CD8-positive, alpha-beta memory T cell (primary cell): Measurements from ENCODE around the gene SHPK. TPM values are rescaled to one million over a fixed set of nuclear protein-coding genes. Genes with fewer than 3 reads are reported as not detected.
"Not testable (repeated sequence)": the region's sequence is repeated elsewhere in the genome, so short reads cannot be mapped to it uniquely, and the experiment has no call there.

Experiments used
- CTCF ChIA-PET: fragments of 350-600 bp; sonication (Branson Sonifier 250); formaldehyde crosslinking; loops from one replicate; lab custom pipeline; 2021; ENCODE audit warnings: antibody characterized with exemption; lab: Charles Lee
- POLR2A ChIA-PET: fragments of 350-600 bp; sonication (Branson Sonifier 250); formaldehyde crosslinking; loops from one replicate; lab custom pipeline; 2021; ENCODE audit warnings: antibody characterized with exemption; lab: Charles Lee
- DNase-seq, 5 donors: peaks; one replicate each; pipeline versions ENCODE4 v3.0.0 to v3.0.0-alpha.2; 2020 to 2022; ENCODE audit warnings: mixed read lengths in 1 of 5
- H3K27ac ChIP-seq: one replicate; pipeline ENCODE4 v1.7.0; 2013; ENCODE audit warnings: low read depth, mild to moderate bottlenecking, low read length, moderate library complexity
- H3K27me3 ChIP-seq: 2 replicates; pipeline ENCODE4 v1.7.0; 2013; ENCODE audit warnings: low read length, mild to moderate bottlenecking; ENCODE audit not compliant: insufficient read depth, poor library complexity, severe bottlenecking
- H3K36me3 ChIP-seq: 2 replicates; pipeline ENCODE4 v1.7.0; 2013; ENCODE audit warnings: mild to moderate bottlenecking, low read length, moderate library complexity; ENCODE audit not compliant: insufficient read depth
- H3K4me1 ChIP-seq: 2 replicates; pipeline ENCODE4 v1.7.0; 2013; ENCODE audit warnings: mild to moderate bottlenecking, low read length, moderate library complexity; ENCODE audit not compliant: insufficient read depth
- H3K4me3 ChIP-seq: 2 replicates; pipeline ENCODE4 v1.7.0; 2013; ENCODE audit warnings: mild to moderate bottlenecking, low read length
- H3K9me3 ChIP-seq: 2 replicates; pipeline ENCODE4 v1.7.0; 2013; ENCODE audit warnings: mild to moderate bottlenecking, low read length
- H3K27ac Mint-ChIP-seq, 8 donors: one replicate each; pipeline ENCODE4 v1.8.0; 2020 to 2021; ENCODE audit warnings: mixed read lengths in 8 of 8, mild to moderate bottlenecking in 6 of 8, inconsistent platforms in 3 of 8, moderate library complexity in 3 of 8
- H3K27me3 Mint-ChIP-seq, 2 donors: one replicate each; pipeline ENCODE4 v1.8.0; 2020 to 2021; ENCODE audit warnings: mixed read lengths in 2 of 2, mild to moderate bottlenecking in 1 of 2, moderate library complexity in 1 of 2
- H3K36me3 Mint-ChIP-seq, 3 donors: one replicate each; pipeline ENCODE4 v1.8.0; 2020 to 2021; ENCODE audit warnings: mixed read lengths in 3 of 3, inconsistent platforms in 1 of 3, mild to moderate bottlenecking in 1 of 3
- H3K4me1 Mint-ChIP-seq, 3 donors: one replicate each; pipeline ENCODE4 v1.8.0; 2020 to 2021; ENCODE audit warnings: mixed read lengths in 3 of 3, inconsistent platforms in 1 of 3, mild to moderate bottlenecking in 1 of 3
- H3K4me3 Mint-ChIP-seq, 7 donors: one replicate each; pipeline ENCODE4 v1.8.0; 2020 to 2021; ENCODE audit warnings: mixed read lengths in 7 of 7, mild to moderate bottlenecking in 6 of 7, moderate library complexity in 4 of 7, inconsistent platforms in 2 of 7
- H3K9me3 Mint-ChIP-seq, 5 donors: one replicate each; pipeline ENCODE4 v1.8.0; 2020 to 2022; ENCODE audit warnings: mixed read lengths in 5 of 5, mild to moderate bottlenecking in 3 of 5, moderate library complexity in 2 of 5, inconsistent platforms in 1 of 5
- polyA plus RNA-seq: library from polyadenylated mRNA; unstranded; fragments of 300-500 nt; fragmentation: Illumina TruSeq; gene quantifications from one replicate; pipeline ENCODE4 v1.2.3, GENCODE V29; 2021
- total RNA-seq, 2 experiments: library from RNA; stranded (reverse); gene quantifications; one replicate each; pipeline ENCODE4 v1.2.3, GENCODE V29; 2021

SHPK gene
- total and polyA plus RNA-seq, 3 experiments from 2014 or later, result 6.9 to 17.1 (median 17.0) TPM

GRCh38 chr17:3585826-3586225, 50.2 kb downstream of the SHPK start:
- CTCF ChIA-PET, result no interaction called here
- H3K4me3 Mint-ChIP-seq, result no peak overlapping the region
- peak in 1 of 5 donors; percentile 42 for DNase-seq
- H3K27ac Mint-ChIP-seq, result no peak overlapping the region
- POLR2A ChIA-PET, result no interaction called here
- H3K27me3 Mint-ChIP-seq, result no peaks in the 10 kb centered on the region
- H3K27ac ChIP-seq, result no peak overlapping the region
- no peaks in the 10 kb centered on the region for H3K27me3 ChIP-seq
- no peaks in the 10 kb centered on the region for H3K4me1 ChIP-seq
- no peaks in the 10 kb centered on the region for H3K9me3 Mint-ChIP-seq
- no peaks in the 10 kb centered on the region for H3K9me3 ChIP-seq
- no peaks in the 10 kb centered on the region for H3K4me1 Mint-ChIP-seq
- H3K4me3 ChIP-seq, result no peak overlapping the region
- peaks cover 0 to 52% (median 15%) of the 10 kb centered on the region in 3 donors for H3K36me3 Mint-ChIP-seq
- H3K36me3 ChIP-seq, result no peaks in the 10 kb centered on the region

- POLR2A ChIA-PET, result no interaction called here
- CTCF ChIA-PET, result no interaction called here
- peak in 1 of 5 donors; percentile 44 for DNase-seq
- H3K9me3 ChIP-seq, result no peaks in the 10 kb centered on the region
- H3K36me3 ChIP-seq, result no peaks in the 10 kb centered on the region
- H3K27ac ChIP-seq, result no peak overlapping the region
- no peaks in the 10 kb centered on the region for H3K27me3 ChIP-seq
- no peak overlapping the region for H3K4me3 ChIP-seq
- H3K36me3 Mint-ChIP-seq, result peaks cover 4 to 44% (median 14%) of the 10 kb centered on the region in 3 donors
- H3K4me1 Mint-ChIP-seq, result no peaks in the 10 kb centered on the region
- H3K27ac Mint-ChIP-seq, result no peak overlapping the region
- H3K4me1 ChIP-seq, result no peaks in the 10 kb centered on the region
- H3K27me3 Mint-ChIP-seq, result no peaks in the 10 kb centered on the region
- H3K9me3 Mint-ChIP-seq, result no peaks in the 10 kb centered on the region
- no peak overlapping the region for H3K4me3 Mint-ChIP-seq
These were observed 52.6 kb downstream of the SHPK start for GRCh38 chr17:3583456-3583855.

- Mint-ChIP-seq H3K27me3 (no peaks in the 10 kb centered on the region), H3K4me1 (no peaks in the 10 kb centered on the region), H3K9me3 (no peaks in the 10 kb centered on the region), H3K4me3 (no peak overlapping the region), H3K36me3 (peaks cover 4 to 41% (median 14%) of the 10 kb centered on the region in 3 donors), H3K27ac (peak overlapping the region in 1 of 8 donors; percentile 46)
- ChIA-PET CTCF (no interaction called here), POLR2A (no interaction called here)
- Histone ChIP-seq H3K27me3 (no peaks in the 10 kb centered on the region), H3K36me3 (no peaks in the 10 kb centered on the region), H3K4me3 (no peak overlapping the region), H3K4me1 (no peaks in the 10 kb centered on the region), H3K27ac (no peak overlapping the region), H3K9me3 (no peaks in the 10 kb centered on the region)
- DNase-seq, result no peak
These were observed 53.1 kb downstream of the SHPK start for GRCh38 chr17:3582915-3583314.

GRCh38 chr17:3578667-3579066, 57.4 kb downstream of the SHPK start:
- H3K4me3 Mint-ChIP-seq, H3K27ac ChIP-seq, H3K4me3 ChIP-seq, H3K4me1 ChIP-seq, H3K9me3 Mint-ChIP-seq, H3K4me1 Mint-ChIP-seq, H3K36me3 ChIP-seq, H3K27ac Mint-ChIP-seq, H3K27me3 Mint-ChIP-seq, H3K9me3 ChIP-seq, POLR2A ChIA-PET, H3K27me3 ChIP-seq, CTCF ChIA-PET: not testable (repeated sequence)
- peak in 1 of 5 donors; percentile 17 for DNase-seq
- H3K36me3 Mint-ChIP-seq, result peaks cover 4 to 30% (median 15%) of the 10 kb centered on the region in 3 donors

GRCh38 chr17:3576970-3577369, 59.1 kb downstream of the SHPK start:
- no peaks in the 10 kb centered on the region for H3K27me3 ChIP-seq
- H3K9me3 Mint-ChIP-seq, result no peaks in the 10 kb centered on the region
- no peaks in the 10 kb centered on the region for H3K4me1 ChIP-seq
- no peak overlapping the region for H3K4me3 Mint-ChIP-seq
- H3K27ac Mint-ChIP-seq, result no peak overlapping the region
- H3K9me3 ChIP-seq, result no peaks in the 10 kb centered on the region
- no peaks in the 10 kb centered on the region for H3K36me3 ChIP-seq
- DNase-seq, result peak in 1 of 5 donors; percentile 30
- CTCF ChIA-PET, result no interaction called here
- POLR2A ChIA-PET, result no interaction called here
- H3K27ac ChIP-seq, result no peak overlapping the region
- peaks cover 4 to 28% (median 10%) of the 10 kb centered on the region in 3 donors for H3K36me3 Mint-ChIP-seq
- no peaks in the 10 kb centered on the region for H3K4me1 Mint-ChIP-seq
- H3K4me3 ChIP-seq, result no peak overlapping the region
- H3K27me3 Mint-ChIP-seq, result no peaks in the 10 kb centered on the region

- H3K36me3 Mint-ChIP-seq, result peaks cover 4 to 29% (median 9%) of the 10 kb centered on the region in 3 donors
- H3K9me3 Mint-ChIP-seq, result no peaks in the 10 kb centered on the region
- no peak overlapping the region for H3K27ac Mint-ChIP-seq
- no peaks in the 10 kb centered on the region for H3K27me3 ChIP-seq
- no peak overlapping the region for H3K4me3 ChIP-seq
- H3K27me3 Mint-ChIP-seq, result no peaks in the 10 kb centered on the region
- H3K4me3 Mint-ChIP-seq, result no peak overlapping the region
- CTCF ChIA-PET, result no interaction called here
- POLR2A ChIA-PET, result no interaction called here
- no peaks in the 10 kb centered on the region for H3K4me1 Mint-ChIP-seq
- H3K27ac ChIP-seq, result no peak overlapping the region
- no peaks in the 10 kb centered on the region for H3K36me3 ChIP-seq
- no peaks in the 10 kb centered on the region for H3K9me3 ChIP-seq
- no peaks in the 10 kb centered on the region for H3K4me1 ChIP-seq
- DNase-seq, result peak in 1 of 5 donors; percentile 14
These were observed 60.5 kb downstream of the SHPK start for GRCh38 chr17:3575511-3575910.

GRCh38 chr17:3574231-3574630, 61.8 kb downstream of the SHPK start:
- ChIA-PET CTCF (no interaction called here), POLR2A (no interaction called here)
- no peaks in the 10 kb centered on the region for H3K9me3 ChIP-seq
- no peak overlapping the region for H3K4me3 Mint-ChIP-seq
- H3K36me3 Mint-ChIP-seq, result peaks cover 0 to 27% (median 5%) of the 10 kb centered on the region in 3 donors
- H3K4me1 Mint-ChIP-seq, result no peaks in the 10 kb centered on the region
- H3K4me3 ChIP-seq, result no peak overlapping the region
- no peaks in the 10 kb centered on the region for H3K36me3 ChIP-seq
- DNase-seq, result peak in 1 of 5 donors; percentile 8
- H3K27me3 Mint-ChIP-seq, result no peaks in the 10 kb centered on the region
- no peaks in the 10 kb centered on the region for H3K9me3 Mint-ChIP-seq
- H3K27ac ChIP-seq, result no peak overlapping the region
- no peaks in the 10 kb centered on the region for H3K27me3 ChIP-seq
- no peak overlapping the region for H3K27ac Mint-ChIP-seq
- H3K4me1 ChIP-seq, result no peaks in the 10 kb centered on the region

GRCh38 chr17:3573246-3574100, 62.6 kb downstream of the SHPK start:
- CTCF ChIA-PET, result no interaction called here
- no peaks in the 10 kb centered on the region for H3K9me3 ChIP-seq

More at GRCh38 chr17:3573246-3574100, 62.6 kb downstream of the SHPK start:
- H3K36me3 Mint-ChIP-seq, result peaks cover 0 to 24% (median 3%) of the 10 kb centered on the region in 3 donors
- H3K4me3 Mint-ChIP-seq, result no peak overlapping the region
- no peaks in the 10 kb centered on the region for H3K4me1 ChIP-seq
- H3K27me3 ChIP-seq, result no peaks in the 10 kb centered on the region
- no peak overlapping the region for H3K27ac ChIP-seq
- H3K4me1 Mint-ChIP-seq, result no peaks in the 10 kb centered on the region
- DNase-seq, result peak in 1 of 5 donors; percentile 23
- H3K4me3 ChIP-seq, result no peak overlapping the region
- POLR2A ChIA-PET, result no interaction called here
- no peaks in the 10 kb centered on the region for H3K27me3 Mint-ChIP-seq
- H3K36me3 ChIP-seq, result no peaks in the 10 kb centered on the region
- H3K27ac Mint-ChIP-seq, result no peak overlapping the region
- no peaks in the 10 kb centered on the region for H3K9me3 Mint-ChIP-seq
